Measurements from ENCODE around the gene CD8B2. TPM values are rescaled to one million over a fixed set of nuclear protein-coding genes. Genes with fewer than 3 reads are reported as not detected.

Gene CD8B2
- total RNA-seq, 1 experiment from 2014 or later = not detected

- H3K4me3 Mint-ChIP-seq = 0 out of 5 replicates have a peak overlapping the region, but pooled peaks of 1 of the 2 experiments have one; percentile 31
- H3K4me1 Mint-ChIP-seq = 0 out of 4 replicates have a peak, but pooled peaks cover 0 to 2% of the 10 kb centered on the region in 2 experiments
- no peak overlapping the region for H2BK20ac ChIP-seq (ENCODE audit: low read depth, low read length, poor library complexity, severe bottlenecking)
- no peak overlapping the region for H2AK5ac ChIP-seq (ENCODE audit: insufficient read length, low read length)
- H3K27ac ChIP-seq (ENCODE audit: insufficient read length, low read depth, low read length) = no peak overlapping the region
- no peaks in the 10 kb centered on the region for H3K79me2 ChIP-seq (ENCODE audit: insufficient read depth, low read length)
- H3K23ac ChIP-seq (ENCODE audit: insufficient read length, low read depth, low read length) = no peak overlapping the region
- no peak overlapping the region for H3K56ac ChIP-seq (ENCODE audit: insufficient read length, low read depth, low read length)
- no peak overlapping the region for H3K18ac ChIP-seq (ENCODE audit: insufficient read length, low read depth, low read length)
- H4K5ac ChIP-seq (ENCODE audit: insufficient read length, low read depth, low read length) = no peak overlapping the region
- no peak overlapping the region for H3K27ac Mint-ChIP-seq
- H3K36me3 Mint-ChIP-seq (ENCODE audit: insufficient read depth in 1 of 3, low read depth in 3 of 3) = no peaks in the 10 kb centered on the region
- no peak overlapping the region for H3K4ac ChIP-seq (ENCODE audit: low read depth, low read length)
- no peaks in the 10 kb centered on the region for H3K9me3 ChIP-seq (ENCODE audit: control insufficient read depth, low read depth, low read length)
- H3K4me1 ChIP-seq (ENCODE audit: insufficient read depth, low read length) = no peaks in the 10 kb centered on the region
- peaks cover 1 to 2% of the 10 kb centered on the region in 2 experiments; a peak in 2 of 5 replicates for H3K9me3 Mint-ChIP-seq
- WGBS (ENCODE audit: extremely low coverage, insufficient read length, low lambda C conversion rate) = no CpG with 5 or more reads among the region's 1 CpG
- H3K27me3 ChIP-seq (ENCODE audit: insufficient read depth, low read length) = no peaks in the 10 kb centered on the region
- no peaks in the 10 kb centered on the region for H3K79me1 ChIP-seq (ENCODE audit: insufficient read depth, low read depth, low read length, poor library complexity, severe bottlenecking)
- no peak overlapping the region for H2BK120ac ChIP-seq (ENCODE audit: low read depth, low read length, poor library complexity, severe bottlenecking)
- H3K4me2 ChIP-seq (ENCODE audit: insufficient read depth, insufficient read length, low read length) = no peak overlapping the region
- H3K14ac ChIP-seq (ENCODE audit: insufficient read depth, low read length) = no peak overlapping the region
- no peak for DNase-seq
- H3T11ph ChIP-seq (ENCODE audit: low read length) = no peak overlapping the region
- H4K91ac ChIP-seq (ENCODE audit: insufficient read length, low read depth, low read length) = no peak overlapping the region
- TF ChIP-seq, protein P1, sequence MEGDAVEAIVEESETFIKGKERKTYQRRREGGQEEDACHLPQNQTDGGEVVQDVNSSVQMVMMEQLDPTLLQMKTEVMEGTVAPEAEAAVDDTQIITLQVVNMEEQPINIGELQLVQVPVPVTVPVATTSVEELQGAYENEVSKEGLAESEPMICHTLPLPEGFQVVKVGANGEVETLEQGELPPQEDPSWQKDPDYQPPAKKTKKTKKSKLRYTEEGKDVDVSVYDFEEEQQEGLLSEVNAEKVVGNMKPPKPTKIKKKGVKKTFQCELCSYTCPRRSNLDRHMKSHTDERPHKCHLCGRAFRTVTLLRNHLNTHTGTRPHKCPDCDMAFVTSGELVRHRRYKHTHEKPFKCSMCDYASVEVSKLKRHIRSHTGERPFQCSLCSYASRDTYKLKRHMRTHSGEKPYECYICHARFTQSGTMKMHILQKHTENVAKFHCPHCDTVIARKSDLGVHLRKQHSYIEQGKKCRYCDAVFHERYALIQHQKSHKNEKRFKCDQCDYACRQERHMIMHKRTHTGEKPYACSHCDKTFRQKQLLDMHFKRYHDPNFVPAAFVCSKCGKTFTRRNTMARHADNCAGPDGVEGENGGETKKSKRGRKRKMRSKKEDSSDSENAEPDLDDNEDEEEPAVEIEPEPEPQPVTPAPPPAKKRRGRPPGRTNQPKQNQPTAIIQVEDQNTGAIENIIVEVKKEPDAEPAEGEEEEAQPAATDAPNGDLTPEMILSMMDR (conservative IDR thresholded peaks at IDR 0.05) = no peak
- no peak overlapping the region for H2BK5ac ChIP-seq (ENCODE audit: insufficient read length, low read length)
- peaks cover 2% of the 10 kb centered on the region; the same call in 1 of the 2 replicates for H3K27me3 Mint-ChIP-seq (ENCODE audit: low read depth)
- no peak overlapping the region for H2BK15ac ChIP-seq (ENCODE audit: low read depth, low read length)
- no peaks in the 10 kb centered on the region for H4K20me1 ChIP-seq (ENCODE audit: control insufficient read depth, insufficient read depth, insufficient read length)
- H2AFZ ChIP-seq (ENCODE audit: low read length) = no peak overlapping the region
- H2BK12ac ChIP-seq (ENCODE audit: insufficient read length, low read depth, low read length) = no peak overlapping the region
- no peaks in the 10 kb centered on the region for H3K23me2 ChIP-seq (ENCODE audit: insufficient read length, low read depth, low read length, poor library complexity, severe bottlenecking)
- no peak overlapping the region for H4K8ac ChIP-seq (replicated peaks; ENCODE audit: insufficient read length, low read depth, low read length)
- H3K9ac ChIP-seq (ENCODE audit: extremely low read depth, insufficient read length, low read length) = no peak overlapping the region
Observed at GRCh38 chr2:106516864-106517263, 29.7 kb downstream of the CD8B2 start.
